Measurements from ENCODE around the gene TCF7.

The TCF7 gene

DNA sequence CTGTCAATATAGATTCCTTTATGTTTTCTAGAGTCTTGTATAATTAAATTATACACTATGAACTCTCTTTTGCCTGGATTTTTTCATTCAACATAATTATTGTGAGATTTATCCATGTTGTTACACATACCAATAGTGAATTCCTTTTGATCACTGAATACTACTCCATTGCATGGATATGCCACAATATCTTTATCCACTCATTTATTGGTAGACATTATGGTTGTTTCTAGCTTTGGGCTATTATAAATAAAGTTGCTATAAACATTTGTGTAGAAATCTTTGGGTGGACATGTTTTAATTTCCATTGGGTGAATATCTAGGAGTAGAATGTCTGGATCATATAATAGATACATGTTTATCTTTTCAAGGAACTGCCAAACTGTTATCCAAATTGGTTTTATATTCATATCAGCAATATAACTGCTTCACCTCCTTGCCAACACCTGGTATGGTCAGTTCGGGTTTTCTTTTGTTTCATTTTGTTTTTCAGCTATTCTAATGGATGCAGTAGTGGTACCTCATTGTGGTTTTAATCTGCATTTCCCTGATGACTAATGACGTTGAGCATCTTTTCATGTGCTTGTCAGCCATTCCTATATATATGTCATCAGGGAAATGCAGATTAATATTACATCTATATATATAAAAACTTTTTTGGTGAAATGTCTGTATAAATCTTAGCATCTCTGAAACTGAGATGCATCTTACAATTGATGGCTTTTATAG is 32.1 kb upstream of the TCF7 start:
- no peaks in the 10 kb centered on the region for H3K9me3 ChIP-seq (ENCODE audit: insufficient read depth, low read length)
- no peaks in the 10 kb centered on the region for H3K36me3 ChIP-seq (ENCODE audit: low read length)
- H3K27me3 ChIP-seq (ENCODE audit: low read length), result no peaks in the 10 kb centered on the region
- TF ChIP-seq, protein P1, sequence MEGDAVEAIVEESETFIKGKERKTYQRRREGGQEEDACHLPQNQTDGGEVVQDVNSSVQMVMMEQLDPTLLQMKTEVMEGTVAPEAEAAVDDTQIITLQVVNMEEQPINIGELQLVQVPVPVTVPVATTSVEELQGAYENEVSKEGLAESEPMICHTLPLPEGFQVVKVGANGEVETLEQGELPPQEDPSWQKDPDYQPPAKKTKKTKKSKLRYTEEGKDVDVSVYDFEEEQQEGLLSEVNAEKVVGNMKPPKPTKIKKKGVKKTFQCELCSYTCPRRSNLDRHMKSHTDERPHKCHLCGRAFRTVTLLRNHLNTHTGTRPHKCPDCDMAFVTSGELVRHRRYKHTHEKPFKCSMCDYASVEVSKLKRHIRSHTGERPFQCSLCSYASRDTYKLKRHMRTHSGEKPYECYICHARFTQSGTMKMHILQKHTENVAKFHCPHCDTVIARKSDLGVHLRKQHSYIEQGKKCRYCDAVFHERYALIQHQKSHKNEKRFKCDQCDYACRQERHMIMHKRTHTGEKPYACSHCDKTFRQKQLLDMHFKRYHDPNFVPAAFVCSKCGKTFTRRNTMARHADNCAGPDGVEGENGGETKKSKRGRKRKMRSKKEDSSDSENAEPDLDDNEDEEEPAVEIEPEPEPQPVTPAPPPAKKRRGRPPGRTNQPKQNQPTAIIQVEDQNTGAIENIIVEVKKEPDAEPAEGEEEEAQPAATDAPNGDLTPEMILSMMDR (IDR thresholded peaks at IDR 0.05; ENCODE audit: insufficient read depth, low read length, poor library complexity, severe bottlenecking), result no peak
- no peak for TF ChIP-seq EZH2phosphoT487 (conservative IDR thresholded peaks at IDR 0.05; ENCODE audit: low read length)
- H3F3A ChIP-seq (ENCODE audit: insufficient read depth), result no peaks in the 10 kb centered on the region
- H3K9me2 ChIP-seq (replicated peaks; ENCODE audit: insufficient read depth, low read length), result no peaks in the 10 kb centered on the region
- H4K20me1 ChIP-seq (ENCODE audit: low read depth, low read length), result no peaks in the 10 kb centered on the region
- H3K27ac ChIP-seq (ENCODE audit: low read depth, low read length), result no peak overlapping the region
- H3K4me3 ChIP-seq (ENCODE audit: insufficient read depth, low read length, poor library complexity, severe bottlenecking), result no peak overlapping the region
- H3K4me2 ChIP-seq (ENCODE audit: low read depth, low read length, poor library complexity, severe bottlenecking), result no peak overlapping the region
- H2AFZ ChIP-seq (ENCODE audit: low read depth, low read length, severe bottlenecking), result no peak overlapping the region
- no peaks in the 10 kb centered on the region for H3K79me2 ChIP-seq (ENCODE audit: insufficient read depth, low read length)
- no peak overlapping the region for H3K9ac ChIP-seq (ENCODE audit: low read length)

DNA sequence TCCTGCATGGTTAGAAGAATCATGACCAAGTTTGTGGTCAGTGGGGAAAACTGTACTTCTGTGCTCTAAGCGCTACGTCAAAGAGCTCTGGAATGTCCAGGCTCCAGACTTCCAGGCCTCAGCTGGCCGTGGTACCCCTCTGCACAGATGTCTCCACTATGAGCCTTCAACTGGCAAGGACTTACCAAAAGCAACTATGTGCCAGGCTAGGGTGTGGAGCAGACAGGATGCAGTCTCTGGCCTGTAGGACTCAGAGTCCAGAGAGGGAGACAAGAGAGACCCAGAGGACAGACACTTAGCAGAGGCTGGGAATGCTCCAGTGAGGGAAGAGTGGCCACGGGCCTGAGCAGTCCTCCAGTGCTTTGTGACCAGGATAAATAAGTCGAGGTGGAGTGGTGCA is 31.0 kb upstream of the TCF7 start:
- TF ChIP-seq, protein P1 (IDR thresholded peaks at IDR 0.05; ENCODE audit: insufficient read depth, low read length, poor library complexity, severe bottlenecking), result no peak
- no peak for TF ChIP-seq EZH2phosphoT487 (conservative IDR thresholded peaks at IDR 0.05; ENCODE audit: low read length)
- H3K4me3 ChIP-seq (ENCODE audit: insufficient read depth, low read length, poor library complexity, severe bottlenecking), result no peak overlapping the region
- H3K27ac ChIP-seq (ENCODE audit: low read depth, low read length), result no peak overlapping the region
- H3K36me3 ChIP-seq (ENCODE audit: low read length), result no peaks in the 10 kb centered on the region
- H3K9ac ChIP-seq (ENCODE audit: low read length), result no peak overlapping the region
- no peaks in the 10 kb centered on the region for H3K79me2 ChIP-seq (ENCODE audit: insufficient read depth, low read length)
- no peaks in the 10 kb centered on the region for H3F3A ChIP-seq (ENCODE audit: insufficient read depth)
- H3K9me2 ChIP-seq (replicated peaks; ENCODE audit: insufficient read depth, low read length), result no peaks in the 10 kb centered on the region
- no peak overlapping the region for H2AFZ ChIP-seq (ENCODE audit: low read depth, low read length, severe bottlenecking)
- no peaks in the 10 kb centered on the region for H4K20me1 ChIP-seq (ENCODE audit: low read depth, low read length)
- H3K27me3 ChIP-seq (ENCODE audit: low read length), result no peaks in the 10 kb centered on the region
- H3K4me2 ChIP-seq (ENCODE audit: low read depth, low read length, poor library complexity, severe bottlenecking), result no peak overlapping the region
- no peaks in the 10 kb centered on the region for H3K9me3 ChIP-seq (ENCODE audit: insufficient read depth, low read length)

DNA sequence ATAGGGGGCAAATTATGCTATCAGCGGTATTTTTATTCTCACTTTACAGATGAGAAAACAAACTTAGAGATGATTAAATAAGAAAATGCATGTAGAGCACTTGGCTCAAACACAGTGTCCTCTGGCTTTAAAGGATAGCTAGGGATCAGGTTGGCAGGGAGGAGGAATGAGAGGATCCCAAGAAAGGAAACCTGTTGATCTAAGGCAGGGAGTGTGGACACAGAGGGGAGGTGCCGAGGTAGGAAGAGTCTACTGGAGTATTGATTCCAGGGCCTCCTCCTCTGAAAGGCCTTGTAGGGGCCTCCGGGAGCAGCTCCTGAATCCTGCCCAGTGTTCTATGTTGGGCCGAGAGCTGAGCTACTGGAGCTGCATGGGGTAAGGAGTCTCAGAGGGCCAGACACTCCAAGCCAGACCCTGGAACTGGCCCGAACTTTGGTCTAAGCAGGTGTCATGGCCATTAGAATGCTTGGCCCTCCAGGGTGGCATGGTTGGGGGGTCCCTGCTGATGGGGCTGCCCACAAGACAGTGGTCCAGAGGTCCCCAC is 30.4 kb upstream of the TCF7 start:
- H3F3A ChIP-seq (ENCODE audit: insufficient read depth), result no peaks in the 10 kb centered on the region
- no peak overlapping the region for H3K27ac ChIP-seq (ENCODE audit: low read depth, low read length)
- no peaks in the 10 kb centered on the region for H3K27me3 ChIP-seq (ENCODE audit: low read length)
- H3K4me2 ChIP-seq (ENCODE audit: low read depth, low read length, poor library complexity, severe bottlenecking), result no peak overlapping the region
- no peaks in the 10 kb centered on the region for H3K9me3 ChIP-seq (ENCODE audit: insufficient read depth, low read length)
- no peaks in the 10 kb centered on the region for H3K36me3 ChIP-seq (ENCODE audit: low read length)
- no peak overlapping the region for H3K4me3 ChIP-seq (ENCODE audit: insufficient read depth, low read length, poor library complexity, severe bottlenecking)
- H4K20me1 ChIP-seq (ENCODE audit: low read depth, low read length), result no peaks in the 10 kb centered on the region
- TF ChIP-seq, protein P1 (IDR thresholded peaks at IDR 0.05; ENCODE audit: insufficient read depth, low read length, poor library complexity, severe bottlenecking), result no peak
- TF ChIP-seq EZH2phosphoT487 (conservative IDR thresholded peaks at IDR 0.05; ENCODE audit: low read length), result no peak
- no peak overlapping the region for H2AFZ ChIP-seq (ENCODE audit: low read depth, low read length, severe bottlenecking)
- no peak overlapping the region for H3K9ac ChIP-seq (ENCODE audit: low read length)
- H3K9me2 ChIP-seq (replicated peaks; ENCODE audit: insufficient read depth, low read length), result no peaks in the 10 kb centered on the region
- H3K79me2 ChIP-seq (ENCODE audit: insufficient read depth, low read length), result no peaks in the 10 kb centered on the region

Data from SU-DHL-6 (cell line).